ENCODE results near the gene HBZ.
"Not testable (repeated sequence)": the region's sequence is repeated elsewhere in the genome, so short reads cannot be mapped to it uniquely, and the experiment has no call there.

Gene HBZ

DNA sequence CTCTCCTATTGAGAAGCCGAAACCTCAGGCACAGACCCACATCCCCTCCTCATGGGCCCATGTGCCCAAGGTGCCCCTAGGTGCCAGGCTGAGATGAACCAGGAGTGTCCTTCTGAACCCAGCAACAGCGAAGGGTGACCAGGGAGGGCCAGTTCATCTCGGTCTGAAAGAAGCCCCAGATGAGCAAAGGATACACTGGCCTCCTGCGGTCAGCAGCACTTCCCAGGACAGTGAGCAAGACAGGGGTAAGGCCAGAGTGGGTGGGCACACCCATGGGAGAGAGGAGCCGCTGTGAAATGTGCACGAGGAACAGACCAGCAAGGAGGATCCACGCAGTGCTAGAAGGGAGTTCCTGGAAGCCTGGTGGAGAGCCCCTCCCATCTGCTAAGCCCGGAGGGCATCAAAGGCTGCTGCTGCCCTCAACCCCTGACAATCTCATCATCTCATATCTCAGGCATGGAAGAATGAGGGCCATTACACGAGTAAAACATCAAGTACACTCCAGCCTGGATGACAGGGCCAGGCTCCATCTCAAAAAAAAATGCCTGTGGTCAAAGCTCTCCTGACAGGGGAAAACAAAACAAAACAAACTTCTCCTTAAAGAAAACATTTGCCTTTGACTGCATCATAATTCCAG lies 3.3 kb upstream of the HBZ start:
- no peak for DNase-seq
- Histone ChIP-seq H2BK120ac (ENCODE audit: low read depth, low read length) (no peak overlapping the region), H3K23ac (ENCODE audit: low read length) (no peak overlapping the region), H2BK5ac (ENCODE audit: low read length) (no peak overlapping the region), H3K27ac (ENCODE audit: low read depth, low read length) (no peak overlapping the region), H3K4me2 (ENCODE audit: low read length) (no peak overlapping the region), H3K27me3 (ENCODE audit: insufficient read depth, low read length, poor library complexity) (no peaks in the 10 kb centered on the region), H3K4me3 (ENCODE audit: low read length) (no peak overlapping the region), H3K18ac (ENCODE audit: low read length) (no peak overlapping the region), H2AK5ac (ENCODE audit: low read length) (no peak overlapping the region), H3K4ac (ENCODE audit: low read depth, low read length) (no peak overlapping the region), H4K5ac (ENCODE audit: low read length) (no peak overlapping the region), H3K4me1 (ENCODE audit: control insufficient read depth, low read depth, low read length) (no peaks in the 10 kb centered on the region), H3K56ac (ENCODE audit: low read length) (no peak overlapping the region), H3K36me3 (ENCODE audit: control insufficient read depth, insufficient read depth, low read length) (no peaks in the 10 kb centered on the region), H3K79me1 (ENCODE audit: low read length) (no peaks in the 10 kb centered on the region), H4K8ac (ENCODE audit: low read depth, low read length) (no peak overlapping the region), H2BK15ac (replicated peaks; ENCODE audit: low read depth) (no peak overlapping the region), H3K79me2 (ENCODE audit: control insufficient read depth, insufficient read depth, low read length) (no peaks in the 10 kb centered on the region), H3K9ac (ENCODE audit: low read length) (no peak overlapping the region)
- WGBS (ENCODE audit: extremely low coverage, insufficient coverage, low lambda C conversion rate), result no CpG with 5 or more reads among the region's 9 CpGs

- not testable (repeated sequence) for H3K56ac ChIP-seq (ENCODE audit: low read length); H3K4me3 ChIP-seq (ENCODE audit: low read length); H3K9ac ChIP-seq (ENCODE audit: low read length); H3K79me2 ChIP-seq (ENCODE audit: control insufficient read depth, insufficient read depth, low read length); H3K36me3 ChIP-seq (ENCODE audit: control insufficient read depth, insufficient read depth, low read length); H4K5ac ChIP-seq (ENCODE audit: low read length); H2BK120ac ChIP-seq (ENCODE audit: low read depth, low read length); H3K4me2 ChIP-seq (ENCODE audit: low read length); H2BK15ac ChIP-seq (replicated peaks; ENCODE audit: low read depth); H3K23ac ChIP-seq (ENCODE audit: low read length); H3K27ac ChIP-seq (ENCODE audit: low read depth, low read length); H3K4ac ChIP-seq (ENCODE audit: low read depth, low read length); H2AK5ac ChIP-seq (ENCODE audit: low read length); H4K8ac ChIP-seq (ENCODE audit: low read depth, low read length); H3K18ac ChIP-seq (ENCODE audit: low read length); H2BK5ac ChIP-seq (ENCODE audit: low read length); H3K4me1 ChIP-seq (ENCODE audit: control insufficient read depth, low read depth, low read length); H3K27me3 ChIP-seq (ENCODE audit: insufficient read depth, low read length, poor library complexity); DNase-seq; H3K79me1 ChIP-seq (ENCODE audit: low read length)
- WGBS (ENCODE audit: extremely low coverage, insufficient coverage, low lambda C conversion rate), result no CpG with 5 or more reads among the region's 6 CpGs
Measured at GRCh38 chr16:153129-153521, 681 bp downstream of the HBZ start.

DNA sequence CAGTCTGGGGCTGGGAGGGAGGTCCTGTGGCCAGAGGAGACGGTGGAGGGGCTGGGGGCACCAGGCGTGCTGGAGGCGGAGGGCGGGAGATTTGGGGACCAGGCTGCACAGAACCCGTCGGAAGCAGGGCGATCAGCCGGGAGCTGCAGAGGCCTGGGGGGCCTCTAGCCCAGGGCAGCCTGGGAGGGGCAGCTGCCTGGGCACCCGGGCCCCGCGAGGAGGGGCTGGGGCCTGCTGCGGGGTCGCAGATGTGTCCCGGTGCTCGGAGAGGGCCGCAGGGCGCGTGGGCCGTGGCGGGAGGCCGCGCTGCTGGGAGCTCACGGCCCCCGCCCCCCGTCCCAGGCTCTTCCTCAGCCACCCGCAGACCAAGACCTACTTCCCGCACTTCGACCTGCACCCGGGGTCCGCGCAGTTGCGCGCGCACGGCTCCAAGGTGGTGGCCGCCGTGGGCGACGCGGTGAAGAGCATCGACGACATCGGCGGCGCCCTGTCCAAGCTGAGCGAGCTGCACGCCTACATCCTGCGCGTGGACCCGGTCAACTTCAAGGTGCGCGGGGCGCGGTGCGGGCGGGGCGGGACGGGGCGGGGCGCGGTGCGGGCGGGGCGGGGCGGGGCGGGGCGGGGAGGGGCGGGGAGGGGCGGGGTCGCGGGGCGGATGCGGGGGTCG lies 1.2 kb downstream of the HBZ start:
- not testable (repeated sequence) for H3K56ac ChIP-seq (ENCODE audit: low read length); H3K23ac ChIP-seq (ENCODE audit: low read length); H3K4me3 ChIP-seq (ENCODE audit: low read length); H2AK5ac ChIP-seq (ENCODE audit: low read length); H3K18ac ChIP-seq (ENCODE audit: low read length); H2BK120ac ChIP-seq (ENCODE audit: low read depth, low read length); H3K27me3 ChIP-seq (ENCODE audit: insufficient read depth, low read length, poor library complexity); H3K79me1 ChIP-seq (ENCODE audit: low read length); H3K4me2 ChIP-seq (ENCODE audit: low read length); H3K4ac ChIP-seq (ENCODE audit: low read depth, low read length); H3K9ac ChIP-seq (ENCODE audit: low read length); H3K79me2 ChIP-seq (ENCODE audit: control insufficient read depth, insufficient read depth, low read length); H4K8ac ChIP-seq (ENCODE audit: low read depth, low read length); H3K27ac ChIP-seq (ENCODE audit: low read depth, low read length); H2BK5ac ChIP-seq (ENCODE audit: low read length); H3K4me1 ChIP-seq (ENCODE audit: control insufficient read depth, low read depth, low read length); H3K36me3 ChIP-seq (ENCODE audit: control insufficient read depth, insufficient read depth, low read length); H2BK15ac ChIP-seq (replicated peaks; ENCODE audit: low read depth); DNase-seq; H4K5ac ChIP-seq (ENCODE audit: low read length)
- no CpG with 5 or more reads among the region's 74 CpGs for WGBS (ENCODE audit: extremely low coverage, insufficient coverage, low lambda C conversion rate)

GRCh38 chr16:154217-155030 lies 2.0 kb downstream of the HBZ start:
- H3K23ac ChIP-seq (ENCODE audit: low read length), result no peak overlapping the region
- H3K56ac ChIP-seq (ENCODE audit: low read length), result peak overlapping the region; percentile 70
- peak overlapping the region; percentile 62 for H3K4me2 ChIP-seq (ENCODE audit: low read length)
- H3K27ac ChIP-seq (ENCODE audit: low read depth, low read length), result no peak overlapping the region
- H4K5ac ChIP-seq (ENCODE audit: low read length), result no peak overlapping the region
- H2BK5ac ChIP-seq (ENCODE audit: low read length), result no peak overlapping the region
- H3K9ac ChIP-seq (ENCODE audit: low read length), result peak overlapping the region; percentile 42
- DNase-seq, result peak; percentile 29
- peaks cover 7% of the 10 kb centered on the region for H3K27me3 ChIP-seq (ENCODE audit: insufficient read depth, low read length, poor library complexity)
- no peaks in the 10 kb centered on the region for H3K4me1 ChIP-seq (ENCODE audit: control insufficient read depth, low read depth, low read length)
- no CpG with 5 or more reads among the region's 59 CpGs for WGBS (ENCODE audit: extremely low coverage, insufficient coverage, low lambda C conversion rate)
- no peak overlapping the region for H3K4ac ChIP-seq (ENCODE audit: low read depth, low read length)
- no peaks in the 10 kb centered on the region for H3K79me2 ChIP-seq (ENCODE audit: control insufficient read depth, insufficient read depth, low read length)
- H2AK5ac ChIP-seq (ENCODE audit: low read length), result no peak overlapping the region
- no peak overlapping the region for H2BK120ac ChIP-seq (ENCODE audit: low read depth, low read length)
- no peaks in the 10 kb centered on the region for H3K79me1 ChIP-seq (ENCODE audit: low read length)
- no peak overlapping the region for H2BK15ac ChIP-seq (replicated peaks; ENCODE audit: low read depth)
- no peak overlapping the region for H3K4me3 ChIP-seq (ENCODE audit: low read length)
- no peak overlapping the region for H4K8ac ChIP-seq (ENCODE audit: low read depth, low read length)
- no peaks in the 10 kb centered on the region for H3K36me3 ChIP-seq (ENCODE audit: control insufficient read depth, insufficient read depth, low read length)
- no peak overlapping the region for H3K18ac ChIP-seq (ENCODE audit: low read length)

DNA sequence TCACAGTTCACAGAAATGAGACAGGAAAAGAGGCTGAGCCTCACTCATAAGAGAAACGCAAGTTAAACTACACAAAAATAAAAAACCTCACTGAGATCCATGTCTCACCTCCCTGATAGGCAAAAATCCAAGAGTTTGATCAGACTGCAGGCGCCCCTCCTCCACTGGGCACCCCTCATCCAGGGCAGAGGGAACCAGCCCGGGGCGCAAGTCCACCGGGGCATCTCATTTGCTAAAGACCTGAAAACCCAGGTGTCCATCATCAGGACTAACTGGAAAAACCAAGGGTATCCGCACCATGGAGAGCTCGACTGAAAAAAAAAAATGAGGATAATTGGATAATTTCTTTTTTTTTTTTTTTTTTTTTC lies 2.6 kb downstream of the HBZ start:
- Histone ChIP-seq H3K27me3 (ENCODE audit: insufficient read depth, low read length, poor library complexity) (peaks cover 7% of the 10 kb centered on the region), H2BK5ac (ENCODE audit: low read length) (no peak overlapping the region), H2BK120ac (ENCODE audit: low read depth, low read length) (no peak overlapping the region), H3K9ac (ENCODE audit: low read length) (no peak overlapping the region), H2AK5ac (ENCODE audit: low read length) (no peak overlapping the region), H3K79me1 (ENCODE audit: low read length) (no peaks in the 10 kb centered on the region), H3K23ac (ENCODE audit: low read length) (no peak overlapping the region), H4K5ac (ENCODE audit: low read length) (no peak overlapping the region), H3K56ac (ENCODE audit: low read length) (no peak overlapping the region), H2BK15ac (replicated peaks; ENCODE audit: low read depth) (no peak overlapping the region), H3K4me2 (ENCODE audit: low read length) (no peak overlapping the region), H3K4me3 (ENCODE audit: low read length) (no peak overlapping the region), H3K18ac (ENCODE audit: low read length) (no peak overlapping the region), H3K27ac (ENCODE audit: low read depth, low read length) (no peak overlapping the region), H3K36me3 (ENCODE audit: control insufficient read depth, insufficient read depth, low read length) (no peaks in the 10 kb centered on the region), H3K4ac (ENCODE audit: low read depth, low read length) (no peak overlapping the region), H4K8ac (ENCODE audit: low read depth, low read length) (no peak overlapping the region), H3K4me1 (ENCODE audit: control insufficient read depth, low read depth, low read length) (no peaks in the 10 kb centered on the region), H3K79me2 (ENCODE audit: control insufficient read depth, insufficient read depth, low read length) (no peaks in the 10 kb centered on the region)
- no CpG with 5 or more reads among the region's 7 CpGs for WGBS (ENCODE audit: extremely low coverage, insufficient coverage, low lambda C conversion rate)
- no peak for DNase-seq
